ENCODE results near the gene NQO2.

The NQO2 gene

DNA sequence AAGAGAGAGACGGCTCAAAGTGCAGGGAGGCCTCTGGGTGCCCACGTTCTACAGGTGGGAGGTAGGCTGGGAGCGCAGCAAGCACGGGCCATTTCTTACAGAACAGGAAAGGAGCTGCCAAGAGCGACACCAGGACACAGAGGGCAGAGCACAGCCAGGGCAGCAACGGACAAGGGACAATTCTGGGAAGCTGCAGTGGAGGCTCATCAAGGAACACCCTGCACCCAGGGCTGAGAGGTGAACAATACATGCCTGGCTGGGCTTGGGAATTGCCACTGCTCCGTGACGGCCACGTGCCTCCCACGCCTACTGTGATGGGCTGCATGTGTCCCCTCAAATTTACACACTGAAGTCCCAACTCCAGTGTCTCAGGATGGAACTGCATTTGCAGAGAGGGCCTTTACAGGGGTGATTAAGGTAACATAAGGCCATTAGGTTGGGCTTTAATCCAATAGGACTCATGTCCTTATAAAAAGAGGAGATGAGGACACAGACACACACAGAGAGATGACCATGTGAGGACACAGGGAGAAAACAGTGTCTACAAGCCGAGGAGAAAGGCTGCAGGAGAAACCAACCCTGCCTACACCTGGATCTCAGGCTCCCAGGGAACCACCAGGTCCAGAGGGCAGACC, 41.9 kb upstream of the NQO2 start:
- TF ChIP-seq, protein P1, sequence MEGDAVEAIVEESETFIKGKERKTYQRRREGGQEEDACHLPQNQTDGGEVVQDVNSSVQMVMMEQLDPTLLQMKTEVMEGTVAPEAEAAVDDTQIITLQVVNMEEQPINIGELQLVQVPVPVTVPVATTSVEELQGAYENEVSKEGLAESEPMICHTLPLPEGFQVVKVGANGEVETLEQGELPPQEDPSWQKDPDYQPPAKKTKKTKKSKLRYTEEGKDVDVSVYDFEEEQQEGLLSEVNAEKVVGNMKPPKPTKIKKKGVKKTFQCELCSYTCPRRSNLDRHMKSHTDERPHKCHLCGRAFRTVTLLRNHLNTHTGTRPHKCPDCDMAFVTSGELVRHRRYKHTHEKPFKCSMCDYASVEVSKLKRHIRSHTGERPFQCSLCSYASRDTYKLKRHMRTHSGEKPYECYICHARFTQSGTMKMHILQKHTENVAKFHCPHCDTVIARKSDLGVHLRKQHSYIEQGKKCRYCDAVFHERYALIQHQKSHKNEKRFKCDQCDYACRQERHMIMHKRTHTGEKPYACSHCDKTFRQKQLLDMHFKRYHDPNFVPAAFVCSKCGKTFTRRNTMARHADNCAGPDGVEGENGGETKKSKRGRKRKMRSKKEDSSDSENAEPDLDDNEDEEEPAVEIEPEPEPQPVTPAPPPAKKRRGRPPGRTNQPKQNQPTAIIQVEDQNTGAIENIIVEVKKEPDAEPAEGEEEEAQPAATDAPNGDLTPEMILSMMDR (IDR thresholded peaks at IDR 0.05; ENCODE audit: borderline replicate concordance, insufficient read depth, low read depth, low read length): no peak
- H3K4me3 ChIP-seq (ENCODE audit: low read depth, low read length): no peak overlapping the region

DNA sequence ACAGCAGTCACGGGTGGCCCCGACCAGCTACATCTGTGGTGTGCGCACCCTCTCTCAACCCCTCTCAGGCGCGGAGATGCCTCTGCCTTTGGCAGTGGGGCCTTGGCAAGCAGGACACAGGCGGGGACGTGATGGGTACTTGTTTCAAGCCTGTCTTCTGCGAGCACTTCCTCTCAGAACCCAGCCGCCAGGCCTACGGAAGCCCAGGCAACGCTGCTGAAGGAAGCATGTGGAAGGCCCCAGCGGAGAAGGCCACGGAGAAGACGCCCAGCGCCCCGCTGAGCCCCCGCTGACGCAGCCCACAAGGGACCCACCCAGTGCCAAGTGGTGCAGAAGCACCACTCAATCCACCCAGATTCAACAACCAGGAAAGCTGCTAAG, 41.4 kb upstream of the NQO2 start:
- TF ChIP-seq, protein P1 (IDR thresholded peaks at IDR 0.05; ENCODE audit: borderline replicate concordance, insufficient read depth, low read depth, low read length): no peak
- no peak overlapping the region for H3K4me3 ChIP-seq (ENCODE audit: low read depth, low read length)

DNA sequence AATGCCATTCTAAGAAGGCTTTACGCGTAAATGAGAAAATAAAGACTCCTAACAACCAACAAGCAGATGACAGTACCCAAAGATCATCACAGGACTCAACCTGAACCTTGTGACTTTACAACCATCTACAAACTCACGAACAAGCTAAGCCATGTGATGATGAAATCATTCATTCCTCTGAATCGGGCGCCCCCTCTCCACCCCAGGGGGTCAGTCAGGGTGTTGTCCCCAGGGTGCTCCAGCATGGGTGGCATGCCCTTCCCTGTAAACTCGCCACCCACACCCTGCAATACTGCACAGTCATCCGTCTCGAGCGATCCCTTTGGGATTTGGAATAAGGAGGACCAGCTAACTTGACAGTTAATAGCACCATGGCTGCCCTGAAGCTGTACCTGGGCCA, 40.9 kb upstream of the NQO2 start:
- H3K4me3 ChIP-seq (ENCODE audit: low read depth, low read length): no peak overlapping the region
- TF ChIP-seq, protein P1 (IDR thresholded peaks at IDR 0.05; ENCODE audit: borderline replicate concordance, insufficient read depth, low read depth, low read length): no peak

DNA sequence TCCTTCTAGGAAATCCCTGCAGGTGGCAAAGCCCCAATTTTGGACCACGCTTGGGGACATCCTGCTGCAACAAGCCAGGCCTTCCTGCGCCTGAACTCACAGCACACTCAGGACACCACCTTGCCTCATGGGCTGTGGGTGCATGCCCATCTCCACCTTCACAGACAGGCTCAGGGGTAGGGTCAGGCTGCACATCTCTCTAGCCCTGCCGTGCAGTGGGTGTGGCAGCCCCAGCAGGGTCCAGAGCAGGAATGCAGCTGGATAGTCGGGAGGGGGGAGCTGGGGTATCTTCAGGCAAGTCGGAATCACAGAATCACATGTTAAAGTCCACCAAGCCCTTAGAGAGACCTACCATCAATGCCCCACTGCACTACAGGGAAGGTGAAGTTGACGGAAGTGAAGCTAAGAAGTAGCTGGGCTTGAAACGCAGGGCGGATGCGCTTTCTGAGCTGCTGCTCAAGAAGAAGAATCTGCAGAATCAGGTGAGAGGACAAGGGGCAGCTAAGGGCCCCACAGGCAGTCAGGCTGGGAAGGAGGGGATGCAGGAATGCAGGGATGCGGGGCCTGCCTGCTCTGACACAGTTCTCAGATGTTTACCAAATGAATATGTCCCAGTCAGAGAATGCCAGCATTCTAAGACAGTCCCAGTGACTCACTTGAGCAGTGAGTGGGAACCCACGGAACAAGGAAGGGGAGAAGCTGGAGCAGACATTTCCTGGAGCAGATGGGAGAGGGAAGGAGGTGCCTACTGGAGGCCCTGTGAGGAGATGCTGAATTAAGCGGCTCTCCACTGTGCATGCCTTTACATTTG, 39.6 kb upstream of the NQO2 start:
- H3K4me3 ChIP-seq (ENCODE audit: low read depth, low read length): no peak overlapping the region
- TF ChIP-seq, protein P1 (IDR thresholded peaks at IDR 0.05; ENCODE audit: borderline replicate concordance, insufficient read depth, low read depth, low read length): no peak

DNA sequence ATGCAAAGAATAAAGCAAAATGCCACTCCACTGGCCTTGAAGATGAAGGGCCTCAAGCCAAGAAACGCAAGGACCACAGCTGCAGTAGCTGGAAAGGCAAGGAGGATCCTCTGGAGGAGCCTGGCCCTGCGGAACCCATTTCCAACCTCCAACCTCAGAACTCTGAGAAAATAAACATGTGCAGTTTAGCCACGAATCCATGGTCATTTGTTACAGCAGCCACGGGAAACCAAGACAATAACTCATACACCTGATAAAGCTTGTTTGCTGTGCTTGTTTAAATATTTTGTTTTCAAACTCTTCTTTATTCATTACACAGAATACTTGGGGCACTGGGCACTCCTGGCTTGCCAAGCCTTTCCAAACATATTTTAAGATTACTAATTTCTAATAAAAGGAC, 38.8 kb upstream of the NQO2 start:
- TF ChIP-seq, protein P1 (IDR thresholded peaks at IDR 0.05; ENCODE audit: borderline replicate concordance, insufficient read depth, low read depth, low read length): no peak
- no peak overlapping the region for H3K4me3 ChIP-seq (ENCODE audit: low read depth, low read length)

DNA sequence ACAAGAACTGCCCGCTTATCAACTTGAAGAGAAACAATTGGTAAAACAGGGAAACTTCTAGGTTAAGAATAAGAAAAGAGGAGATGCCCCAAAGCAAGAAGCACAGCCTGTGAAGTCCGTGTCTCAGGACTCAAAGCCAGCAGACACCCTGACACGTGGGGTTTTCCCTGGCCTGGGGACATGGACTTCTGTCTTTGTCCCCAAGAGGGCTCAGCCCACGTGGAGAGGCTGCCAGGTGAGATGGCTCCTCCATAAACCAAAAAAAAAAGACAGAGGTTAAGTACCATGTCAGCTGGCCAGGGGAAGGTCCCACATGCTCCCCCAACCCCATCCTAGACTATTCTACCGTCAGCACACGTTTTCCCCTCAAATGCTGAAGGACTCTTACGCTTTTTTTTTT, 38.2 kb upstream of the NQO2 start:
- TF ChIP-seq, protein P1 (IDR thresholded peaks at IDR 0.05; ENCODE audit: borderline replicate concordance, insufficient read depth, low read depth, low read length): no peak
- H3K4me3 ChIP-seq (ENCODE audit: low read depth, low read length): no peak overlapping the region

DNA sequence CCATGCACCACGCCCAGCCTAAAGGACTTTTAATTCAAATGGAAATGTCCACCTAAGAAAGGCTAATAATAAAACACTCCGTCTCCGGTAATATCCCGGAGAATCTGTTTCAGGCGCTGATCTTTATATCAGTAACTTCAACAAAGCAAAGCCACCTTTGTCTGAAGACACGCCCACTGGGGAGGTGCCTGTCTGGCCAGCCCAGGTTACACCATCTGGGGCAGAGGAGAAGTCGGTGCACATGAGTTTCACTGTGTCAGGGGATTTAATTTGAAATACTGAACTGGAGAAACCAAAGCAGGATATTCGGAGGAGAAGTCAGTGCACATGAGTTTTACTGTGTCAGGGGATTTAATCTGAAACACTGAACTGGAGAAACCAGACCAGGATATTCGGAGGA, 37.7 kb upstream of the NQO2 start:
- TF ChIP-seq, protein P1 (IDR thresholded peaks at IDR 0.05; ENCODE audit: borderline replicate concordance, insufficient read depth, low read depth, low read length): no peak
- H3K4me3 ChIP-seq (ENCODE audit: low read depth, low read length): no peak overlapping the region

All from GM12875 (cell line).